ENCODE measurements around the gene TBCD.
A peak's percentile ranks its signal among the peaks of the same experiment; 100 is the strongest.

TBCD gene

GRCh38 chr17:82858376-82859126 lies 106.7 kb downstream of the TBCD start:
- DNase-seq (ENCODE audit: low read depth): no peak

GRCh38 chr17:82859431-82860403 lies 107.9 kb downstream of the TBCD start:
- DNase-seq (ENCODE audit: low read depth): no peak

- DNase-seq (ENCODE audit: low read depth): no peak
Measured at GRCh38 chr17:82860606-82861392, 108.9 kb downstream of the TBCD start.

GRCh38 chr17:82861393-82861775 lies 109.5 kb downstream of the TBCD start:
- no peak for DNase-seq (ENCODE audit: low read depth)

- no peak for DNase-seq (ENCODE audit: low read depth)
Measured at GRCh38 chr17:82862191-82862590, 110.3 kb downstream of the TBCD start.

- DNase-seq (ENCODE audit: low read depth): no peak
Measured at GRCh38 chr17:82862737-82863382, 111.0 kb downstream of the TBCD start.

DNA sequence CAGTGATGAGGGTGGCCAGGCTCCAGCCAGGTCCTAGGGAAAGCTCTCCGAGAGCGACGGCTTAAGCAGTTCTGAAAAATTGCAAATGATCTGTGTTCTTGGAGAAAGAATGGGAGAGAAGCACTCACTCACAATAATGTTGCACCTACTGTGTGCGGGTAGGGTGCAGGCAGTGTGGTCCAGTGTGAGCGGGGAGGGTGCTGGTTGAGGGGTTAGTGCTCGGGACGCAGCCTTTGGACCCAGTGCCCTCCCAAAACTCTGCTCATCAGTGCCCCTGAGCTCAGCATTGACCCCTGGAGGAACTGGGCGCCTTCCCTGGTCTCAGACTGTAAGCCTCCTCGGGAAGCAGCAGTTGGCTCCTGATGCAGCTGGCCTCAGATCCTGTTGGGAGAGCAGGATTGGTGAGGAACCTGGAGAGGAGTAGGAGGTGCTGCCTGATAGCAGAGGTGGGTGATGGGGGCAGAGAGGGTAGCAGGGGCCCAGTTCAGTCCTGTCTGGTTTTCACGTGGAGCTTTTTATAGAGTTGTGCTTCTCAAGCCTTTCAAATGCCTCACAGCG lies 111.6 kb downstream of the TBCD start:
- no peak for DNase-seq (ENCODE audit: low read depth)

- DNase-seq (ENCODE audit: low read depth): peak; percentile 59
Measured at GRCh38 chr17:82863941-82864712, 112.3 kb downstream of the TBCD start.

- no peak for DNase-seq (ENCODE audit: low read depth)
Measured at GRCh38 chr17:82864713-82865248, 112.9 kb downstream of the TBCD start.

DNA sequence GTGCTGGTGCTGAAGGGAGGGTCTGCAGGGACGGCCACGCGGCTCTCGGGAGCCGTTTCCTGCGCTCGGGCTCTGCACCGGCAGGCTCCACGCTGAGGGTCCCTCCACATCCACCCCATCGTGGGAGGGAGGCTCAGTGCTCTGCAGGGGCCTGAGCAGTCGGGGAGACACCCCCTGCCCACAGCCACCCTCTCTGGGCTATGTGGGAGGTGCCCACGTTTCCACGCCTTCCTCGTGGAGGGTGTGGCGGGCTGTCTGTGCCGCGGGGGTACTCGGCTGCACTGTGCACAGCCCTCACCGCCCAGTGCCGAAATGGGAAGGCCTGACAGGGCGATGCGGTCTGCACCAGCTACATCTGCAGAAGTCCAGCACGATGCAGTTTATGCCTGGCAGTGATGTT lies 113.4 kb downstream of the TBCD start:
- no peak for DNase-seq (ENCODE audit: low read depth)

- no peak for DNase-seq (ENCODE audit: low read depth)
Measured at GRCh38 chr17:82865774-82866395, 114.0 kb downstream of the TBCD start.

DNA sequence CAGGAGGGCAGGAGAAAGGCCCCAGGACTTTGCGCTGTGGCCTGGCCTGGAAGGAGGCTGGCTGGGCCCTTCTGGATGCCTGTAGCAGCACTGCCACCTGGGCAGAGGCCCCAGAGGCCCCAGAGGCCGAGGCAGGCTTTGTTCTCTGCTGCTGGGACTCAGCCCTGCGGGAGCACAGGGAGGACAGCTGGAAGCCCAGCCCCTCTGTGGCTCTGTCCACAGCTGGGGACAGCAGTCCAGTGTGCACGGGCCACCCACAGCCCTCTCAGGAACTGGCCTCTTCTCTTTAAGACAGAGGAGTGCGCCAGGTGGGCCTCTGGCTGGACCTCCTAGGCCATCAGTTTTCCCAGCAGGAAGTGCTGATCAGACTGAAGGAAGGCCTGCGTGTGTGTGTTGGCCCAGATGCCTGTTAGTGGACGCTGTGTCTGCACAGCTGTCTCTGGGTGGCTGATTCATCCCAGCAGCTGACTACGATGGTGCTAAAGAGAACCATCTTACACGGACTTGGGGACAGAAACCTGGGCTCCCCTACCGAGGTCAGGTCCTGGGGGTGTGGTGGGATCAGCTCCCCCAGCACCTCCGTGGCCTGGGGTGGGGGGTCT lies 114.8 kb downstream of the TBCD start:
- no peak for DNase-seq (ENCODE audit: low read depth)

- DNase-seq (ENCODE audit: low read depth): no peak
Measured at GRCh38 chr17:82867763-82868325, 116.0 kb downstream of the TBCD start.

GRCh38 chr17:82868715-82869131 lies 116.9 kb downstream of the TBCD start:
- no peak for DNase-seq (ENCODE audit: low read depth)

DNA sequence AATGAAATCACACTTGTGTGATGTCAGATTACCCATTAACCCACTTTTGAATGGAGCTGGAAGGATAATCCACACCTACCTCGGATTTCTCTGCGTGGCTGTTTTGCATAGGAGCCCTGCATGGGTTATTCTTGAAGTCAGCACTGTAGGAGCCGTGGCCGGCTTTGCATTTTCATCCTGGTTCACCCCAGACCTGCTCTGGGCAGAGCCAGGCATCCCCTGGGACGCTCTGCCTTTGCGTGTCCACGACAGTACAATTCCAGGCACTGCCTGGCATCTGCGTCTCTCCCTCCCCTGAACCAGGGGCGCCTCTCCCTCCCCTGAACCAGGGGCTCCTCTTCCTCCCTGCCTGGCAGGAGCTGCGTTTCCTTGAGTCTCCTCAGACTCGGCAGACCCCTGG lies 117.7 kb downstream of the TBCD start:
- no peak for DNase-seq (ENCODE audit: low read depth)

GRCh38 chr17:82870091-82870491 lies 118.2 kb downstream of the TBCD start:
- no peak for DNase-seq (ENCODE audit: low read depth)

GRCh38 chr17:82870541-82870940 lies 118.7 kb downstream of the TBCD start:
- DNase-seq (ENCODE audit: low read depth): no peak

DNA sequence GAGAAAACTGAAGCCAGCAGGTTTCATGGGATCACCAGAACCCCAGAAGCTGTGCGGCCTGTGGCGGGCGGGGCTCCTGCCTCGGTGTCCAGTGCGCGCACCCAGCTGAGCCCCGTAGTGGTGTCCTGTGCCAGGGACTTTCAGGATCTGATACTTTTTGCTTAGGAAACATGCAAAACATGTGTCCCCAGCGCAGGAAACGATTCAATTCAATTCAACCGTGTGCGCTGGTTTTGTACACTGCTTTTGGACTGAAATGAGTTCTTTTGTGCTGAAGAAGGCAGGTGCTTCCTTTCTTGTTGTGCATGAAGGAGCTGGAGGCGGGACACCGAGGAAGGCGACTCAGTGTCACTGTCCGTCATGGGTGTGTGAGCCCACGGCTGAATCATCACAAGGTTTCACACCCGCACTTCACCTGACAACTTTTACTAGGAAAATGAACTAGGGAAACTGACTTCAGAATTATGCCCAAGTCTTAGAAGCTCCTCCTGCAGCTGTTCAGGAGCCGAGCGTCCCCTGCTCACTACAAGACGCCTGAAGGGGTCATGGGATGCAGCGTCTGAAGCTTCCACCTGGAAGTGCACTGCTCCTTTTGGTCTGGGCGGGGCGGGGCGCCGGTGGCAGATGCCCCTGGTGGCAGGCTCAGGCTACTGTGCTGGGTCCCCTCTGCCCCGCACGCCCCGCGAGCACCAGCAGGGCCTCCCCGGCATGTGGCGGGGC lies 119.4 kb downstream of the TBCD start:
- DNase-seq (ENCODE audit: low read depth): no peak
